K562 (cell line): Measurements from ENCODE around the gene SEPHS2. TPM values are rescaled to one million over a fixed set of nuclear protein-coding genes. Genes with fewer than 3 reads are reported as not detected.
A peak's percentile ranks its signal among the peaks of the same experiment; 100 is the strongest.

Experiments used
- CBFA2T2 ChIP-seq: fragments of 450-650 bp; conservative IDR thresholded peaks from 2 replicates; pipeline ENCODE4 v1.6.1; 2017; ENCODE audit warnings: mild to moderate bottlenecking
- DNMT1 ChIP-seq: fragments of 450-650 bp; IDR thresholded peaks from 2 replicates; pipeline ENCODE4 v1.6.1; 2016; ENCODE audit warnings: antibody characterized with exemption, mild to moderate bottlenecking
- ESRRA ChIP-seq: fragments of 450-650 bp; IDR thresholded peaks from 2 replicates; pipeline ENCODE4 v1.6.1; 2014; ENCODE audit warnings: low read depth, mild to moderate bottlenecking, moderate library complexity, borderline replicate concordance
- GTF2F1 ChIP-seq: IDR thresholded peaks from 2 replicates; pipeline ENCODE4 v1.6.1; 2011; ENCODE audit warnings: low read depth, low read length, improper control_type of control experiment
- HES1 ChIP-seq: fragments of 450-650 bp; IDR thresholded peaks from 2 replicates; pipeline ENCODE4 v1.6.1; 2016; ENCODE audit warnings: low read depth, mild to moderate bottlenecking, moderate library complexity
- HEY1 ChIP-seq: fragments of 250-450 bp; sonication (Bioruptor Pico); IDR thresholded peaks from 2 replicates; pipeline ENCODE4 v1.5.0; 2020; ENCODE audit warnings: mild to moderate bottlenecking, moderate library complexity, borderline replicate concordance
- HINFP ChIP-seq: fragments of 450-650 bp; conservative IDR thresholded peaks from 2 replicates; pipeline ENCODE4 v1.6.1; 2016; ENCODE audit warnings: missing genetic modification characterization, low read depth, mild to moderate bottlenecking, control low read depth, missing compliant biosample characterization
- HNRNPK ChIP-seq: fragments of 200-400 bp; formaldehyde crosslinking; IDR thresholded peaks from one replicate; pipeline ENCODE4 v1.6.1; 2018; ENCODE audit warnings: mild to moderate bottlenecking, low read depth, low read length; ENCODE audit not compliant: poor library complexity, severe bottlenecking
- PHB2 ChIP-seq: fragments of 450-650 bp; IDR thresholded peaks from 2 replicates; pipeline ENCODE4 v1.6.1; 2017; ENCODE audit warnings: low read depth
- POLR2AphosphoS5 ChIP-seq: IDR thresholded peaks from 2 replicates; pipeline ENCODE4 v1.6.1; 2011; ENCODE audit warnings: mild to moderate bottlenecking, low read depth, low read length, moderate library complexity; ENCODE audit not compliant: control insufficient read depth, insufficient read depth
- PPARD ChIP-seq: fragments of 250-450 bp; sonication (Bioruptor Pico); IDR thresholded peaks from 2 replicates; pipeline ENCODE4 v1.8.0; 2022; ENCODE audit warnings: inconsistent platforms, mild to moderate bottlenecking, moderate library complexity
- RBM17 ChIP-seq: fragments of 200-400 bp; formaldehyde crosslinking; IDR thresholded peaks from 2 replicates; pipeline ENCODE4 v1.6.1; 2017; ENCODE audit warnings: low read depth, mild to moderate bottlenecking, low read length, borderline replicate concordance
- SETDB1 ChIP-seq: IDR thresholded peaks from one replicate; pipeline ENCODE4 v1.6.1; 2012; ENCODE audit warnings: low read length, control low read depth, inconsistent platforms
- SIN3A ChIP-seq, 2 experiments: fragments of 150-350 bp in 1 of 2; IDR thresholded peaks; 2 replicates each; pipeline ENCODE4 v1.6.1; 2011 to 2016; ENCODE audit warnings: borderline replicate concordance in 2 of 2, low read depth in 2 of 2, low read length in 2 of 2, mild to moderate bottlenecking in 2 of 2, moderate library complexity in 2 of 2; ENCODE audit not compliant: control insufficient read depth in 1 of 2
- SMARCA5 ChIP-seq: fragments of 450-650 bp; IDR thresholded peaks from 2 replicates; pipeline ENCODE4 v1.6.1; 2016
- SREBF2 ChIP-seq: sonication (generic); formaldehyde crosslinking; IDR thresholded peaks from 2 replicates; pipeline ENCODE4 v1.4.0; 2020; ENCODE audit warnings: mild to moderate bottlenecking, missing genetic modification reagents
- ZBED1 ChIP-seq: IDR thresholded peaks from 2 replicates; pipeline ENCODE4 v1.6.1; 2014
- ZNF3 ChIP-seq: fragments of 250-450 bp; sonication (Bioruptor Pico); IDR thresholded peaks from 2 replicates; pipeline ENCODE4 v1.5.0; 2021; ENCODE audit warnings: mild to moderate bottlenecking, moderate library complexity
- ZNF311 ChIP-seq: fragments of 250-450 bp; sonication (Bioruptor Pico); IDR thresholded peaks from 2 replicates; pipeline ENCODE4 v1.4.0; 2020; ENCODE audit warnings: mild to moderate bottlenecking, moderate library complexity
- polyA plus RNA-seq, 8 experiments: library from polyadenylated mRNA; depleted of rRNA in 4 of 8; stranded (reverse) in 5 of 8; unstranded in 3 of 8; fragments of >200 nt; fragmentation: Nextera tagmentation in 2 of 8; fragmentation: Illumina TruSeq in 1 of 8; extraction: Ambion mirVana in 2 of 8; extraction: Trizol in 1 of 8; gene quantifications; 2 replicates each; pipeline versions ENCODE4 v1.2.1 to v1.2.3, GENCODE V29; 2011 to 2014; ENCODE audit warnings: inconsistent platforms in 1 of 8, missing spikeins in 1 of 8
- total RNA-seq, 7 experiments: library from RNA; depleted of rRNA in 6 of 7; stranded (reverse); fragments of >200 nt in 6 of 7; fragmentation: Illumina TruSeq in 2 of 7; extraction: Trizol in 2 of 7; gene quantifications; 2 replicates each; pipeline versions ENCODE4 v1.2.1 to v1.2.3, GENCODE V29; 2011 to 2021; ENCODE audit warnings: low replicate concordance in 1 of 7
- TF ChIP-seq, protein P1 (sequence below): fragments of 250-450 bp; sonication (Bioruptor Pico); IDR thresholded peaks from 2 replicates; pipeline ENCODE4 v1.5.0; 2022; ENCODE audit warnings: mild to moderate bottlenecking
- TF ChIP-seq, protein P2 (sequence below): sonication (generic); formaldehyde crosslinking; IDR thresholded peaks from 2 replicates; pipeline ENCODE4 v1.8.0; 2022; ENCODE audit warnings: mild to moderate bottlenecking, missing genetic modification reagents
- TF ChIP-seq, protein P3 (sequence below): fragments of 450-650 bp; IDR thresholded peaks from 2 replicates; pipeline ENCODE4 v1.6.1; 2016; ENCODE audit warnings: antibody characterized with exemption

The SEPHS2 gene
- total and polyA plus RNA-seq, 9 of the 15 experiments (the other 6 are each of a cell fraction or from before 2014, with no cell fraction given), result 20.9 to 90.6 (median 43.4) TPM

GRCh38 chr16:30407102-30407803, 38.4 kb downstream of the SEPHS2 start, which contains the start of gene ZNF771 (continued):
- TF ChIP-seq, protein P1, sequence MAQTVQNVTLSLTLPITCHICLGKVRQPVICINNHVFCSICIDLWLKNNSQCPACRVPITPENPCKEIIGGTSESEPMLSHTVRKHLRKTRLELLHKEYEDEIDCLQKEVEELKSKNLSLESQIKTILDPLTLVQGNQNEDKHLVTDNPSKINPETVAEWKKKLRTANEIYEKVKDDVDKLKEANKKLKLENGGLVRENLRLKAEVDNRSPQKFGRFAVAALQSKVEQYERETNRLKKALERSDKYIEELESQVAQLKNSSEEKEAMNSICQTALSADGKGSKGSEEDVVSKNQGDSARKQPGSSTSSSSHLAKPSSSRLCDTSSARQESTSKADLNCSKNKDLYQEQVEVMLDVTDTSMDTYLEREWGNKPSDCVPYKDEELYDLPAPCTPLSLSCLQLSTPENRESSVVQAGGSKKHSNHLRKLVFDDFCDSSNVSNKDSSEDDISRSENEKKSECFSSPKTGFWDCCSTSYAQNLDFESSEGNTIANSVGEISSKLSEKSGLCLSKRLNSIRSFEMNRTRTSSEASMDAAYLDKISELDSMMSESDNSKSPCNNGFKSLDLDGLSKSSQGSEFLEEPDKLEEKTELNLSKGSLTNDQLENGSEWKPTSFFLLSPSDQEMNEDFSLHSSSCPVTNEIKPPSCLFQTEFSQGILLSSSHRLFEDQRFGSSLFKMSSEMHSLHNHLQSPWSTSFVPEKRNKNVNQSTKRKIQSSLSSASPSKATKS (CRISPR knock-in tag), result no peak
- no peak for TF ChIP-seq HES1
- TF ChIP-seq, protein P2, sequence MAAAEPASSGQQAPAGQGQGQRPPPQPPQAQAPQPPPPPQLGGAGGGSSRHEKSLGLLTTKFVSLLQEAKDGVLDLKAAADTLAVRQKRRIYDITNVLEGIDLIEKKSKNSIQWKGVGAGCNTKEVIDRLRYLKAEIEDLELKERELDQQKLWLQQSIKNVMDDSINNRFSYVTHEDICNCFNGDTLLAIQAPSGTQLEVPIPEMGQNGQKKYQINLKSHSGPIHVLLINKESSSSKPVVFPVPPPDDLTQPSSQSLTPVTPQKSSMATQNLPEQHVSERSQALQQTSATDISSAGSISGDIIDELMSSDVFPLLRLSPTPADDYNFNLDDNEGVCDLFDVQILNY, result peak; percentile 39; the same call in 1 of the 2 replicates
- no peak for TF ChIP-seq SETDB1
- no peak for TF ChIP-seq ZNF311 (CRISPR knock-in tag)
- TF ChIP-seq HINFP (tag), result no peak
- TF ChIP-seq, protein P3, sequence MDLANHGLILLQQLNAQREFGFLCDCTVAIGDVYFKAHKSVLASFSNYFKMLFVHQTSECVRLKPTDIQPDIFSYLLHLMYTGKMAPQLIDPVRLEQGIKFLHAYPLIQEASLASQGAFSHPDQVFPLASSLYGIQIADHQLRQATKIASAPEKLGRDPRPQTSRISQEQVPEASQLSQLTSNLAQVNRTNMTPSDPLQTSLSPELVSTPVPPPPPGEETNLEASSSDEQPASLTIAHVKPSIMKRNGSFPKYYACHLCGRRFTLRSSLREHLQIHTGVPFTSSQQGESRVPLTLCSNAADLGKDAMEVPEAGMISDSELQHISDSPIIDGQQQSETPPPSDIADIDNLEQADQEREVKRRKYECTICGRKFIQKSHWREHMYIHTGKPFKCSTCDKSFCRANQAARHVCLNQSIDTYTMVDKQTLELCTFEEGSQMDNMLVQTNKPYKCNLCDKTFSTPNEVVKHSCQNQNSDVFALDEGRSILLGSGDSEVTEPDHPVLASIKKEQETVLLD, result peak; percentile 65; the same call in 1 of the 2 replicates
- TF ChIP-seq SMARCA5, result no peak
- no peak for TF ChIP-seq PPARD (CRISPR knock-in tag)
- TF ChIP-seq PHB2, result no peak
- no peak for TF ChIP-seq GTF2F1
- TF ChIP-seq ZNF3, result no peak
- no peak for TF ChIP-seq HNRNPK
- no peak for TF ChIP-seq HEY1
- TF ChIP-seq ESRRA, result no peak
- TF ChIP-seq SIN3A (IDR thresholded peaks at IDR 0.05; ENCODE audit: borderline replicate concordance in 2 of 2, control insufficient read depth in 1 of 2, low read depth in 2 of 2, low read length in 2 of 2), result peak; percentile 79 to 85; a peak in 2 of 4 replicates
- no peak for TF ChIP-seq RBM17
- no peak for TF ChIP-seq DNMT1
- 0 out of 2 replicates have a peak, but pooled peaks have one; percentile 76 for TF ChIP-seq SREBF2 (CRISPR knock-in tag)
- no peak for TF ChIP-seq CBFA2T2
- peak; percentile 55; the same call in 1 of the 2 replicates for TF ChIP-seq POLR2AphosphoS5
- no peak for TF ChIP-seq ZBED1
